SKM-1 (cell line): ENCODE measurements around the gene PCCA.
"Not testable (repeated sequence)": the region's sequence is repeated elsewhere in the genome, so short reads cannot be mapped to it uniquely, and the experiment has no call there.

Experiments
- DNase-seq: peaks from one replicate; lab custom pipeline; 2025; ENCODE audit not compliant: unreplicated experiment; lab: John Stamatoyannopoulos, UW

PCCA gene

GRCh38 chr13:100561599-100562204 is 472.8 kb downstream of the PCCA start:
- no peak for DNase-seq

- no peak for DNase-seq
Measured at GRCh38 chr13:100563779-100564178, 474.9 kb downstream of the PCCA start.

- no peak for DNase-seq
Measured at GRCh38 chr13:100564444-100565223, 475.7 kb downstream of the PCCA start.

GRCh38 chr13:100565286-100565685 is 476.4 kb downstream of the PCCA start:
- no peak for DNase-seq

GRCh38 chr13:100566543-100566942 is 477.6 kb downstream of the PCCA start:
- DNase-seq: no peak

DNA sequence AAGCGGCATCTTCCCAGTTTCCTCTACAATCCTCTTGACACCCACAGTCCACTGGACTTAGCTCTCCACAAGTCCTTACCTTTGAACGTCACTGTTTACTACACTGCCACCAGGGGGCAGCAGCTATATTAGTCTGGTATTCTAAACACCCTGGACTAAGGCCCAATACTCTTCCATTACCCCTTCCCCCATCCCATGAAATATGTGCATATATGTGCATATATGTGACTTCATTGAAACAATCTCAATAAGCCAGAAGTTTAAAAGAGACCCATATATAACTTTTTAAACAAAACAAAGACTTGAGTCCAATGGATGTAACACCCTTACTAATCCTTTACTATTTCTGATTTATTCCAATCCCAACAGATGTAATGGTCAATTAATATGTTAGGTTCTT is 484.2 kb downstream of the PCCA start:
- peak; percentile 35 for DNase-seq

DNA sequence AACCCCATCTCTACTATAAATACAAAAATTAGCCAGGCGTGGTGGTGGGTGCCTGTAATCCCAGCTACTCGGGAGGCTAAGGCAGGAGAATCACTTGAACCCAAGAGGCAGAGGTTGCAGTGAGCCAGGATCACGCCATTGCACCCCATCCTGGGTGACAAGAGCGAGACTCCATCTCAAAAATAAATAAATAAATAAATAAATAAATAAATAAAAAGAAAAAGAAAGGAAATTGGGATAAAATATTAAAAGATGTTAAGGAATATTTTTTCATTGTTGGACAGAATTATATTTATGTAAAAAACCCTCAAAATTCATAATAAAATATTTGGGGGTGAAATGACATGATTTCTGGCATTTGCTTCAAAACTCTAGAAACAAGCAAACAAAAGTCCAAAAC is 488.3 kb downstream of the PCCA start:
- not testable (repeated sequence) for DNase-seq
